ENCODE results near the gene CLN6.

- no peak for TF ChIP-seq POLR2A (IDR thresholded peaks at IDR 0.05; ENCODE audit: low read length)
- no peak for TF ChIP-seq GATA1 (IDR thresholded peaks at IDR 0.05; ENCODE audit: low read depth, low read length)
Measured at GRCh38 chr15:68183616-68184315, 45.8 kb downstream of the CLN6 start.

All from erythroblast (primary cell).